Measurements from ENCODE around the gene BECN2.

The BECN2 gene

GRCh38 chr1:241957692-241958494 lies at the start of gene BECN2:
Gene BECN2, plus strand, starts transcription at chr1:241957767. Its CDS starts 0 bp downstream, at chr1:241957767.
- no peak for DNase-seq (ENCODE audit: low read depth)

- no peak for DNase-seq (ENCODE audit: low read depth)
Observed at GRCh38 chr1:241916196-241916595, 41.4 kb upstream of the BECN2 start.

- DNase-seq (ENCODE audit: low read depth): no peak
Observed at GRCh38 chr1:241917487-241917886, 40.1 kb upstream of the BECN2 start.

- no peak for DNase-seq (ENCODE audit: low read depth)
Observed at GRCh38 chr1:241918879-241919278, 38.7 kb upstream of the BECN2 start.

- DNase-seq (ENCODE audit: low read depth): no peak
Observed at GRCh38 chr1:241924080-241924808, 33.3 kb upstream of the BECN2 start.

GRCh38 chr1:241926141-241926540 lies 31.4 kb upstream of the BECN2 start:
- DNase-seq (ENCODE audit: low read depth): no peak

- DNase-seq (ENCODE audit: low read depth): no peak
Observed at GRCh38 chr1:241927321-241927720, 30.2 kb upstream of the BECN2 start.

- DNase-seq (ENCODE audit: low read depth): no peak
Observed at GRCh38 chr1:241932845-241933244, 24.7 kb upstream of the BECN2 start.

- no peak for DNase-seq (ENCODE audit: low read depth)
Observed at GRCh38 chr1:241934201-241934848, 23.2 kb upstream of the BECN2 start.

- DNase-seq (ENCODE audit: low read depth): no peak
Observed at GRCh38 chr1:241934866-241935265, 22.7 kb upstream of the BECN2 start.

GRCh38 chr1:241939798-241940197 lies 17.8 kb upstream of the BECN2 start:
- DNase-seq (ENCODE audit: low read depth): no peak

GRCh38 chr1:241942738-241943137 lies 14.8 kb upstream of the BECN2 start:
- no peak for DNase-seq (ENCODE audit: low read depth)

GRCh38 chr1:241944300-241944699 lies 13.3 kb upstream of the BECN2 start:
- no peak for DNase-seq (ENCODE audit: low read depth)

- DNase-seq (ENCODE audit: low read depth): no peak
Observed at GRCh38 chr1:241947354-241947753, 10.2 kb upstream of the BECN2 start.

- no peak for DNase-seq (ENCODE audit: low read depth)
Observed at GRCh38 chr1:241950390-241950789, 7.2 kb upstream of the BECN2 start.

- DNase-seq (ENCODE audit: low read depth): no peak
Observed at GRCh38 chr1:241962153-241962552, 4.6 kb downstream of the BECN2 start.

- DNase-seq (ENCODE audit: low read depth): no peak
Observed at GRCh38 chr1:241963722-241964121, 6.2 kb downstream of the BECN2 start.

GRCh38 chr1:241964550-241965282 lies 7.1 kb downstream of the BECN2 start:
- DNase-seq (ENCODE audit: low read depth): no peak

GRCh38 chr1:241968611-241969010 lies 11.0 kb downstream of the BECN2 start:
- DNase-seq (ENCODE audit: low read depth): no peak

- DNase-seq (ENCODE audit: low read depth): no peak
Observed at GRCh38 chr1:241972703-241973369, 15.3 kb downstream of the BECN2 start.

GRCh38 chr1:241976229-241976628 lies 18.7 kb downstream of the BECN2 start:
- DNase-seq (ENCODE audit: low read depth): no peak

- DNase-seq (ENCODE audit: low read depth): no peak
Observed at GRCh38 chr1:241979071-241979470, 21.5 kb downstream of the BECN2 start.

Measured in stimulated activated CD8-positive, alpha-beta memory T cell treated with anti-CD3 and anti-CD28 coated beads, Interleukin-15, amount 100 ng/mL, for 1 hour (primary cell).